ENCODE data around the gene NOTCH3.

The NOTCH3 gene

GRCh38 chr19:15235781-15236180 is 35.0 kb upstream of the NOTCH3 start:
- TF ChIP-seq CTCF (IDR thresholded peaks at IDR 0.05; ENCODE audit: low read depth, low read length, poor library complexity, severe bottlenecking) (no peak), EZH2phosphoT487 (IDR thresholded peaks at IDR 0.05; ENCODE audit: borderline replicate concordance, low read length) (no peak)
- Histone ChIP-seq H3K4me3 (ENCODE audit: low read length) (no peak overlapping the region), H3F3A (ENCODE audit: control insufficient read depth, insufficient read depth) (peaks cover 15% of the 10 kb centered on the region), H3K9me2 (replicated peaks; ENCODE audit: control insufficient read depth, low read length) (no peaks in the 10 kb centered on the region), H3K27me3 (ENCODE audit: control insufficient read depth, low read length) (peaks cover 15% of the 10 kb centered on the region; the same call in 1 of the 2 replicates), H3K36me3 (ENCODE audit: control insufficient read depth, low read length) (peaks cover 39% of the 10 kb centered on the region), H3K27ac (ENCODE audit: low read depth, low read length) (no peak overlapping the region), H3K4me2 (ENCODE audit: low read length) (no peak overlapping the region), H3K4me1 (ENCODE audit: control insufficient read depth, low read length) (peaks cover 6% of the 10 kb centered on the region), H3K79me2 (ENCODE audit: control insufficient read depth, low read length) (no peaks in the 10 kb centered on the region), H4K20me1 (ENCODE audit: control insufficient read depth, insufficient read depth, low read depth, low read length) (no peaks in the 10 kb centered on the region), H3K9me3 (ENCODE audit: control insufficient read depth, insufficient read depth, low read length) (no peaks in the 10 kb centered on the region)

GRCh38 chr19:15234431-15235130 is 33.8 kb upstream of the NOTCH3 start:
- Histone ChIP-seq H3K4me3 (ENCODE audit: low read length) (no peak overlapping the region), H3K9me3 (ENCODE audit: control insufficient read depth, insufficient read depth, low read length) (no peaks in the 10 kb centered on the region), H3K4me2 (ENCODE audit: low read length) (no peak overlapping the region), H3K4me1 (ENCODE audit: control insufficient read depth, low read length) (peaks cover 6% of the 10 kb centered on the region), H4K20me1 (ENCODE audit: control insufficient read depth, insufficient read depth, low read depth, low read length) (no peaks in the 10 kb centered on the region), H3K27me3 (ENCODE audit: control insufficient read depth, low read length) (peaks cover 15% of the 10 kb centered on the region; the same call in 1 of the 2 replicates), H3F3A (ENCODE audit: control insufficient read depth, insufficient read depth) (peaks cover 15% of the 10 kb centered on the region), H3K36me3 (ENCODE audit: control insufficient read depth, low read length) (peaks cover 27% of the 10 kb centered on the region), H3K79me2 (ENCODE audit: control insufficient read depth, low read length) (no peaks in the 10 kb centered on the region), H3K27ac (ENCODE audit: low read depth, low read length) (no peak overlapping the region), H3K9me2 (replicated peaks; ENCODE audit: control insufficient read depth, low read length) (no peaks in the 10 kb centered on the region)
- TF ChIP-seq CTCF (IDR thresholded peaks at IDR 0.05; ENCODE audit: low read depth, low read length, poor library complexity, severe bottlenecking): no peak
- no peak for TF ChIP-seq EZH2phosphoT487 (IDR thresholded peaks at IDR 0.05; ENCODE audit: borderline replicate concordance, low read length)

- Histone ChIP-seq H3K27me3 (ENCODE audit: control insufficient read depth, low read length) (peaks cover 15% of the 10 kb centered on the region; the same call in 1 of the 2 replicates), H3K9me2 (replicated peaks; ENCODE audit: control insufficient read depth, low read length) (no peaks in the 10 kb centered on the region), H3K9me3 (ENCODE audit: control insufficient read depth, insufficient read depth, low read length) (no peaks in the 10 kb centered on the region), H4K20me1 (ENCODE audit: control insufficient read depth, insufficient read depth, low read depth, low read length) (no peaks in the 10 kb centered on the region), H3F3A (ENCODE audit: control insufficient read depth, insufficient read depth) (peaks cover 15% of the 10 kb centered on the region), H3K79me2 (ENCODE audit: control insufficient read depth, low read length) (no peaks in the 10 kb centered on the region), H3K27ac (ENCODE audit: low read depth, low read length) (no peak overlapping the region), H3K36me3 (ENCODE audit: control insufficient read depth, low read length) (peaks cover 3% of the 10 kb centered on the region), H3K4me1 (ENCODE audit: control insufficient read depth, low read length) (peaks cover 6% of the 10 kb centered on the region), H3K4me3 (ENCODE audit: low read length) (no peak overlapping the region), H3K4me2 (ENCODE audit: low read length) (no peak overlapping the region)
- no peak for TF ChIP-seq CTCF (IDR thresholded peaks at IDR 0.05; ENCODE audit: low read depth, low read length, poor library complexity, severe bottlenecking)
- no peak for TF ChIP-seq EZH2phosphoT487 (IDR thresholded peaks at IDR 0.05; ENCODE audit: borderline replicate concordance, low read length)
Observed at GRCh38 chr19:15231271-15231670, 30.5 kb upstream of the NOTCH3 start.
